ENCODE data around the gene PLP2. TPM values are rescaled to one million over a fixed set of nuclear protein-coding genes. Genes with fewer than 3 reads are reported as not detected.

Gene PLP2
- total RNA-seq, 2 donors from 2014 or later, result 232 to 266 TPM

- no peaks in the 10 kb centered on the region for H3K4me1 Mint-ChIP-seq (ENCODE audit: low read depth)
- H3K27me3 Mint-ChIP-seq (ENCODE audit: low read depth), result peaks cover 13% of the 10 kb centered on the region
- peaks cover 6 to 10% of the 10 kb centered on the region in 2 donors for H3K9me3 Mint-ChIP-seq
- DNase-seq (no peak), ATAC-seq (replicated peaks in 1 of 2) (no peak)
- no peaks in the 10 kb centered on the region for H3K36me3 Mint-ChIP-seq (ENCODE audit: insufficient read depth in 2 of 2)
- H3K4me3 Mint-ChIP-seq, result no peak overlapping the region
- H3K27ac Mint-ChIP-seq, result no peak overlapping the region
Measured at GRCh38 chrX:49212209-49212608, 40.5 kb downstream of the PLP2 start.

- no peaks in the 10 kb centered on the region for H3K4me1 Mint-ChIP-seq (ENCODE audit: low read depth)
- peaks cover 6 to 10% of the 10 kb centered on the region in 2 donors for H3K9me3 Mint-ChIP-seq
- H3K27me3 Mint-ChIP-seq (ENCODE audit: low read depth), result peaks cover 13% of the 10 kb centered on the region
- DNase-seq (no peak), ATAC-seq (replicated peaks in 1 of 2) (no peak)
- no peak overlapping the region for H3K27ac Mint-ChIP-seq
- no peak overlapping the region for H3K4me3 Mint-ChIP-seq
- no peaks in the 10 kb centered on the region for H3K36me3 Mint-ChIP-seq (ENCODE audit: insufficient read depth in 2 of 2)
Measured at GRCh38 chrX:49212861-49213260, 41.2 kb downstream of the PLP2 start.

GRCh38 chrX:49214416-49214815 is 42.7 kb downstream of the PLP2 start:
- DNase-seq (no peak), ATAC-seq (replicated peaks in 1 of 2) (no peak)
- no peaks in the 10 kb centered on the region for H3K4me1 Mint-ChIP-seq (ENCODE audit: low read depth)
- no peaks in the 10 kb centered on the region for H3K36me3 Mint-ChIP-seq (ENCODE audit: insufficient read depth in 2 of 2)
- peaks cover 6 to 10% of the 10 kb centered on the region in 2 donors for H3K9me3 Mint-ChIP-seq
- peaks cover 13% of the 10 kb centered on the region for H3K27me3 Mint-ChIP-seq (ENCODE audit: low read depth)
- H3K4me3 Mint-ChIP-seq, result no peak overlapping the region
- no peak overlapping the region for H3K27ac Mint-ChIP-seq

GRCh38 chrX:49214996-49215526 is 43.4 kb downstream of the PLP2 start:
- no peaks in the 10 kb centered on the region for H3K4me1 Mint-ChIP-seq (ENCODE audit: low read depth)
- no peak for DNase-seq
- H3K36me3 Mint-ChIP-seq (ENCODE audit: insufficient read depth in 2 of 2), result no peaks in the 10 kb centered on the region
- no peak for ATAC-seq (replicated peaks in 1 of 2)
- H3K27me3 Mint-ChIP-seq (ENCODE audit: low read depth), result peaks cover 13% of the 10 kb centered on the region
- peaks cover 6 to 10% of the 10 kb centered on the region in 2 donors for H3K9me3 Mint-ChIP-seq
- no peak overlapping the region for H3K4me3 Mint-ChIP-seq
- no peak overlapping the region for H3K27ac Mint-ChIP-seq

- Mint-ChIP-seq H3K27me3 (ENCODE audit: low read depth) (peaks cover 22% of the 10 kb centered on the region), H3K4me1 (ENCODE audit: low read depth) (no peaks in the 10 kb centered on the region), H3K9me3 (no peaks in the 10 kb centered on the region), H3K27ac (no peak overlapping the region), H3K4me3 (no peak overlapping the region), H3K36me3 (ENCODE audit: insufficient read depth in 2 of 2) (no peaks in the 10 kb centered on the region)
- ATAC-seq (replicated peaks in 1 of 2) (no peak), DNase-seq (no peak)
Measured at GRCh38 chrX:49220100-49220499, 48.4 kb downstream of the PLP2 start.

- H3K27ac Mint-ChIP-seq, result no peak overlapping the region
- peaks cover 24% of the 10 kb centered on the region for H3K27me3 Mint-ChIP-seq (ENCODE audit: low read depth)
- ATAC-seq (replicated peaks in 1 of 2) (no peak), DNase-seq (no peak)
- no peaks in the 10 kb centered on the region for H3K36me3 Mint-ChIP-seq (ENCODE audit: insufficient read depth in 2 of 2)
- no peak overlapping the region for H3K4me3 Mint-ChIP-seq
- H3K4me1 Mint-ChIP-seq (ENCODE audit: low read depth), result no peaks in the 10 kb centered on the region
- H3K9me3 Mint-ChIP-seq, result no peaks in the 10 kb centered on the region
Measured at GRCh38 chrX:49221868-49222267, 50.2 kb downstream of the PLP2 start.

Other genes with a start within 250 kb of the PLP2 start
- 100 to 1,000 TPM; 123 to 137 TPM for gene OTUD5, start 214.3 kb upstream of the PLP2 start, total RNA-seq
- 1 to 10 TPM; 7.6 to 8.3 TPM for gene KCND1, start 200.1 kb upstream of the PLP2 start, total RNA-seq
- 100 to 1,000 TPM; 108 to 114 TPM for gene GRIPAP1, start 169.6 kb upstream of the PLP2 start, total RNA-seq
- 10 to 100 TPM; 38.8 to 44.8 TPM for gene TFE3, start 128.5 kb upstream of the PLP2 start, total RNA-seq
- 1 to 10 TPM; 8.7 to 9.0 TPM for gene CCDC120, start 112.9 kb upstream of the PLP2 start, total RNA-seq
- gene PRAF2, start 97.9 kb upstream of the PLP2 start, total RNA-seq, result 10 to 100 TPM; 19.1 to 20.9 TPM
- 10 to 100 TPM; 43.4 to 49.0 TPM for gene WDR45, start 92.0 kb upstream of the PLP2 start, total RNA-seq
- 10 to 100 TPM; 14.7 to 17.8 TPM for gene GPKOW, start 48.2 kb upstream of the PLP2 start, total RNA-seq
- gene MAGIX, start 9.1 kb upstream of the PLP2 start, total RNA-seq, result under 1 TPM; 0.84 to 0.93 TPM
- 10 to 100 TPM; 17.4 to 17.6 TPM for gene PRICKLE3, start 14.5 kb downstream of the PLP2 start, total RNA-seq
- 10 to 100 TPM in 1 of 2 donors, 1 to 10 TPM in 1; 8.7 to 15.9 TPM for gene SYP, start 28.3 kb downstream of the PLP2 start, total RNA-seq
- 1 to 10 TPM; 3.4 to 4.1 TPM for gene CACNA1F, start 61.4 kb downstream of the PLP2 start, total RNA-seq
- gene CCDC22, start 63.6 kb downstream of the PLP2 start, total RNA-seq, result 10 to 100 TPM; 24.5 to 27.2 TPM
- gene FOXP3, start 92.8 kb downstream of the PLP2 start, total RNA-seq, result 10 to 100 TPM; 16.7 to 22.8 TPM
- 10 to 100 TPM in 1 of 2 donors, 1 to 10 TPM in 1; 9.8 to 16.1 TPM for gene PPP1R3F, start 97.9 kb downstream of the PLP2 start, total RNA-seq
- not detected for gene GAGE10, start 131.7 kb downstream of the PLP2 start, total RNA-seq
- not detected for gene GAGE12J, start 150.1 kb downstream of the PLP2 start, total RNA-seq
- gene GAGE13, start 159.7 kb downstream of the PLP2 start, total RNA-seq, result not detected